GM12865 (cell line): ENCODE data around the gene ILDR1.

Experiments used
- DNase-seq: peaks from one replicate; pipeline ENCODE4 v3.0.0; 2010; ENCODE audit warnings: low read depth
- H3K4me3 ChIP-seq: 2 replicates; pipeline ENCODE4 v1.5.1; 2011; ENCODE audit warnings: mild to moderate bottlenecking, low read depth, low read length, control low read depth
- TF ChIP-seq, protein P1 (sequence below): IDR thresholded peaks from 2 replicates; pipeline ENCODE4 v1.5.1; 2011; ENCODE audit warnings: low read length, control low read depth, low read depth, inconsistent platforms; ENCODE audit not compliant: insufficient read depth; ENCODE audit errors: missing control alignments

ILDR1 gene

DNA sequence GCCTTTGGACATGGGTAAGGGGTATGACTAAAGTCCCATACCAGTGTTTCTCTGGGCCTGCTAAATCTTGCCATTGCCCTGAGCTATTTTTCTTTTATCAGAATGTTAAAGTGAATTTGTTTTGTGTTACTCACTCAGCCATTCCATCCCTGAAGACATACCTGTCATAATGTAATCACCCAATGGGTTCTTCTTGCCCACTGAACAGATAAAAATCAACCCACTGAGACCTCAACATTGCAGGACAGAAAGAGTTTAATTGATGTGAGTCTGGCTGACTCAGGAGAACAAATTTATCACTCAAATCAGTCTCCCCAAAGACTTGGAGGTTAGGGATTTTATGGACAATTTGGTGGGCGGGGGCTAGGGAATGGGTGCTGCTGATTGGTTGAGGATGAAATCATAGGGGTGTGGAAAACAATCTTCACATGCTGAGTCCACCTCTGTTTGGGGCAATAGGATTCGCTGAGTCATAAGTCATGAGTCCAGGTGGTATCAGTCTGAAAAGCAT, 47.4 kb downstream of the ILDR1 start:
- DNase-seq: no peak
- TF ChIP-seq, protein P1, sequence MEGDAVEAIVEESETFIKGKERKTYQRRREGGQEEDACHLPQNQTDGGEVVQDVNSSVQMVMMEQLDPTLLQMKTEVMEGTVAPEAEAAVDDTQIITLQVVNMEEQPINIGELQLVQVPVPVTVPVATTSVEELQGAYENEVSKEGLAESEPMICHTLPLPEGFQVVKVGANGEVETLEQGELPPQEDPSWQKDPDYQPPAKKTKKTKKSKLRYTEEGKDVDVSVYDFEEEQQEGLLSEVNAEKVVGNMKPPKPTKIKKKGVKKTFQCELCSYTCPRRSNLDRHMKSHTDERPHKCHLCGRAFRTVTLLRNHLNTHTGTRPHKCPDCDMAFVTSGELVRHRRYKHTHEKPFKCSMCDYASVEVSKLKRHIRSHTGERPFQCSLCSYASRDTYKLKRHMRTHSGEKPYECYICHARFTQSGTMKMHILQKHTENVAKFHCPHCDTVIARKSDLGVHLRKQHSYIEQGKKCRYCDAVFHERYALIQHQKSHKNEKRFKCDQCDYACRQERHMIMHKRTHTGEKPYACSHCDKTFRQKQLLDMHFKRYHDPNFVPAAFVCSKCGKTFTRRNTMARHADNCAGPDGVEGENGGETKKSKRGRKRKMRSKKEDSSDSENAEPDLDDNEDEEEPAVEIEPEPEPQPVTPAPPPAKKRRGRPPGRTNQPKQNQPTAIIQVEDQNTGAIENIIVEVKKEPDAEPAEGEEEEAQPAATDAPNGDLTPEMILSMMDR: no peak
- no peak overlapping the region for H3K4me3 ChIP-seq

DNA sequence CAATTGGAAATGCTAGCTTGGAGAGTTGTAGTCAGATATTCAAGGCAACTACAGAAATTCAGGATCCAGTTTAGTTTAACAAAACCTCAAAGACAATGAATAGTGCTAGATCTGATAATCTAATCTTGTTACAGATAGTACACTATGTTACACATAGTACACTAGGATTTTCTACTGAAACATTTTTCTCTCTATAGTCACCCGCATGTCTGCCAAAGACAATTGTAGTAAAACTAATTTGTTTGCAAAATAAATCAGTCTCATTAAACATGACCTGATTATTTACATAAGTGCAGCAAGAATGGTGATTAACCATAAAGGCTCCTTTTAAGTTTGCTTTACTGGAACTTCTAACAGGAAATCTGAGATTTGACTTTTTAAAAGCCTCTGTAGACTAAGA, 52.0 kb downstream of the ILDR1 start:
- TF ChIP-seq, protein P1: no peak
- H3K4me3 ChIP-seq: no peak overlapping the region
- DNase-seq: no peak

DNA sequence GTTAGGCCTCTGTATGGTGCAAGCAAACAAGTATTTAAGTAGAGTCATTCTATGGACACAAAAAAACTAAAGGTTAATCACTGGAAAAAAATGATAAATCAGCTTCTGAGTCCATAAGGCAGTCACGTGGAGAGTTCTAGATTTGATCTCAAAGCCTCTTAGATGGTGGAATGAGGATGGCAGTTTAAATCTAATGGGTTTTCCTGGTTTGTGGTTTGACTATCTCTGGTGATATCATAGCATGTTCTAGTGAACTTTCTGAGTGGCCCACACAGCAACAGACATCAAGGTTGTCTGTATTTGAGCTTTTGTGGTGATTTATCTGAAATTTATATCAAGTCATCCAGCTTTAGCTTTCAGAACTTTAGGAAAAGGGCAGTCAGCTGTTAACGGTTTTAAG, 52.4 kb downstream of the ILDR1 start:
- no peak overlapping the region for H3K4me3 ChIP-seq
- no peak for DNase-seq
- TF ChIP-seq, protein P1: no peak

DNA sequence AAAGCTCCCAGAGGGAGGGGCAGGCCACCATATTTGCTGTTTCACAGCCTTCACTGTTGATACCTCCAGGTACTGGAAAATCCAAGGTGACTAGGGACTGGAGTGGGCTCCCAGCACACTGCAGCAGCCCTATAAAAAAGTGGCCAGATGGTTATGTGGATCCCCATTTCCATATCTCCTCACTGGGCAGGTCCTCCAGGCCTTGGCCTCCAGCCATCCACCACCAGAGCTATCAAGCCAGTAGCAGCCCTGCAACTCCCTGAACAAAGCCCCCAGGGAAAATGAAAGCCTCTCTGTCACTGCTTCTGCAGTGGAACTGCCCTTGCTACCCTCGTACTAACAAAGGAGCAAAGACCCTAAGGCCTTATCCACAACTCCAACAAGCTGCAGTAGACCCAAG, 58.4 kb downstream of the ILDR1 start:
- TF ChIP-seq, protein P1: no peak
- H3K4me3 ChIP-seq: no peak overlapping the region
- DNase-seq: no peak

DNA sequence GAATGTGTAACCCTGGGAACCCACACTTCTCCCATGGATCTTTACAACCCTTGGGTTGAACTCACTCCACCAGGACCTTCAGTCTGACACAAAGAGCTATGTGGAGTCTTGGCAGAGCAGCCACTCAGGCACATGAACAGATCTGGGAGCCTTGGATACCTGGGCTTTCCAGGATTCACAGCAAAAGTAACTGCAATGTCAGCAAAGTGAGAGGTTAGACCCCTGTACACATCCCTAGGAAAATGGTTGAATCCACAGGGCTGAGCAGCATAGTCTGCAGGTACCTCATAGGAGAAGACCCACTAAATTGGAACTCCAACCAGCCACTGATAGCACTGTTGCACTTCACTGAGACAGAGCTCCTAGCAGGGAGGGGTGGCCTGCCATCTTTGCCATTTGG, 59.6 kb downstream of the ILDR1 start:
- TF ChIP-seq, protein P1: no peak
- no peak overlapping the region for H3K4me3 ChIP-seq
- no peak for DNase-seq

DNA sequence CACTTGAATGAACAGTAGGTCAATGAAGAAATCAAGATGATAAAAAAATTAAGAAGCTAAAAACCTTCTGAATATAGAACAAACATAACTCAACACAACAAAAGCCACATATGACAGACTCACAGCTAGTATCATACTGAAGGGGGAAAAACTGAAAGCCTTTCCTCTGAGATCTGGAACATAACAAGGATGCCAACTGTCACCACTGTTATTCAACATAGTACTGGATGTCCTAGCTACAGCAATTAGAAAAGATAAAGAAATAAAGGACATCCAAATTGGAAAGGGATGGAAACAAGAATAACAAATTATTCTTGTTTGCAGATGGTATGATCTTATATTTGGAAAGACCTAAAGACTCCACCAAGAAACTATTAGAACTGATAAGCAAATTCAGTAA, 60.8 kb downstream of the ILDR1 start:
- TF ChIP-seq, protein P1: no peak
- no peak overlapping the region for H3K4me3 ChIP-seq
- no peak for DNase-seq

DNA sequence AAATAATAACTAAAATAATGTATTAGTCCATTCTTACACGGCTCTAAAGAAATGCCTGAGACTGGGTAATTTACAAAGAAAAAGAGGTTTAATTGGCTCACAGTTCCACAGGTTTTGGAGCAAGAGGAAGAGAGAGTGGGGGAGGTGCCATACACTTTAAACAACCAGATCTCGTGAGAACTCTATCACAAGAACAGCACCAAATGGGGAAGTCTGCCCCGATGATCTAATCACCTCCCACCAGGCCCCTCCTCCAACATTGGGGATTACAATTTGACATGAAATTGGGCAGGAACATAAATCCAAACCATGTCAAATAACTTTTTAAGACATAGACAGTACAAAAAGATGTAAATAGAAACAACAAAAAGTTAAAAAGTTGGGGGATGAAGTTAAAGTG, 63.2 kb downstream of the ILDR1 start:
- DNase-seq: no peak
- TF ChIP-seq, protein P1: no peak
- no peak overlapping the region for H3K4me3 ChIP-seq
